Measurements from ENCODE around the gene S100A5. TPM values are rescaled to one million over a fixed set of nuclear protein-coding genes. Genes with fewer than 3 reads are reported as not detected.

Gene S100A5
- total and polyA plus RNA-seq, 2 of the 8 experiments (the other 6 are each of a cell fraction or from before 2014, with no cell fraction given) = not detected

DNA sequence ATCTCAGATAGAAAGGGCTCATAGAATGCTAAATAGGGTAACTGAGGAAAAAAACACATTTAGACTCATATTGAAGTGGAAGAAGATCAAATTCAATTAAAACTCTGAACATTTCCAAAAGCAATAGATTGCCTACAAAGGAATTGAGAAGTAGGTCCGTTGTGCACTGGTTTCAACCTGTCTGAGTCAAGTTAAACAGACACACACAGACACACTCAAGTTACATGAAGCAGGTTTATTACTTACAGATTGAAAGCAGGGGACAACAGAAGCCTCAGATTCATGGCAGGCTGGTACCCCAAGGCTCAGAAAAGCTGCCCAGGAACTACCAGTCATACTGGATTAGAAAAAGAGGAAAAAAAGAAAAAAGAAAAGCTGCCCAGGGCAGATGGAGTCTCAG lies 45.6 kb upstream of the S100A5 start:
- Histone ChIP-seq H3K4ac (replicated peaks; ENCODE audit: insufficient read length, low read depth, low read length) (no peak overlapping the region), H2AFZ (ENCODE audit: low read length) (0 out of 2 replicates have a peak overlapping the region, but pooled peaks have one; percentile 42), H4K91ac (replicated peaks; ENCODE audit: insufficient read length, low read length) (no peak overlapping the region), H2BK12ac (ENCODE audit: low read depth, low read length) (no peak overlapping the region), H4K5ac (ENCODE audit: insufficient read length, low read depth, low read length) (no peak overlapping the region), H3K27ac (ENCODE audit: low read depth, low read length) (no peak overlapping the region), H2BK15ac (ENCODE audit: low read length) (no peak overlapping the region), H3K4me2 (ENCODE audit: insufficient read depth in 1 of 2, low read depth in 2 of 2, low read length in 2 of 2) (no peak overlapping the region), H3K4me1 (replicated peaks in 1 of 4; ENCODE audit: control insufficient read depth in 3 of 4, insufficient read depth in 4 of 4, low read length in 3 of 4) (no peaks in the 10 kb centered on the region), H3K36me3 (ENCODE audit: control insufficient read depth in 2 of 4, insufficient read depth in 4 of 4, low read length in 3 of 4) (no peaks in the 10 kb centered on the region), H3K9ac (replicated peaks in 1 of 4; ENCODE audit: extremely low read depth in 1 of 4, low read depth in 3 of 4, low read length in 3 of 4) (no peak overlapping the region), H3K23me2 (ENCODE audit: low read depth, low read length) (no peaks in the 10 kb centered on the region), H3K9me3 (ENCODE audit: insufficient read depth in 2 of 2, low read depth in 1 of 2, low read length in 1 of 2) (peaks cover 0 to 2% of the 10 kb centered on the region in 2 experiments; a peak in 1 of 4 replicates), H3K27me3 (replicated peaks in 1 of 4; ENCODE audit: control insufficient read depth in 3 of 4, extremely low read depth in 1 of 4, insufficient read depth in 3 of 4, low read length in 3 of 4) (no peaks in the 10 kb centered on the region), H3K56ac (replicated peaks; ENCODE audit: insufficient read length, low read depth, low read length) (no peak overlapping the region), H4K20me1 (replicated peaks in 1 of 2; ENCODE audit: control insufficient read depth in 1 of 2, insufficient read depth in 2 of 2, low read length in 2 of 2) (no peaks in the 10 kb centered on the region), H3K79me1 (ENCODE audit: low read depth, low read length) (no peaks in the 10 kb centered on the region), H2BK120ac (replicated peaks; ENCODE audit: low read depth, low read length) (no peak overlapping the region), H3K23ac (ENCODE audit: insufficient read length) (no peak overlapping the region), H3K4me3 (ENCODE audit: extremely low read depth in 1 of 4, insufficient read depth in 2 of 4, low read depth in 3 of 4, low read length in 4 of 4) (no peak overlapping the region), H3K79me2 (ENCODE audit: control insufficient read depth in 1 of 2, insufficient read depth in 2 of 2, low read length in 2 of 2) (no peaks in the 10 kb centered on the region), H4K8ac (ENCODE audit: extremely low read depth, insufficient read depth, low read length) (no peak overlapping the region), H3K18ac (ENCODE audit: extremely low read depth, low read length) (no peak overlapping the region), H2AK5ac (ENCODE audit: low read depth, low read length) (no peak overlapping the region), H2BK5ac (ENCODE audit: low read depth, low read length) (no peak overlapping the region), H3K14ac (ENCODE audit: insufficient read length) (no peak overlapping the region), H2BK20ac (ENCODE audit: low read length) (no peak overlapping the region)
- TF ChIP-seq, protein P1, sequence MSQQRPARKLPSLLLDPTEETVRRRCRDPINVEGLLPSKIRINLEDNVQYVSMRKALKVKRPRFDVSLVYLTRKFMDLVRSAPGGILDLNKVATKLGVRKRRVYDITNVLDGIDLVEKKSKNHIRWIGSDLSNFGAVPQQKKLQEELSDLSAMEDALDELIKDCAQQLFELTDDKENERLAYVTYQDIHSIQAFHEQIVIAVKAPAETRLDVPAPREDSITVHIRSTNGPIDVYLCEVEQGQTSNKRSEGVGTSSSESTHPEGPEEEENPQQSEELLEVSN (IDR thresholded peaks at IDR 0.05) = no peak
- TF ChIP-seq HDAC6 (IDR thresholded peaks at IDR 0.05; ENCODE audit: low read depth, low read length) = no peak
- TF ChIP-seq SAP30 (IDR thresholded peaks at IDR 0.05; ENCODE audit: insufficient read depth, insufficient replicate concordance, low read length) = no peak
- TF ChIP-seq TAF7 (optimal IDR thresholded peaks at IDR 0.05; ENCODE audit: borderline replicate concordance, low read depth, low read length) = no peak
- no peak for TF ChIP-seq SP4 (IDR thresholded peaks at IDR 0.05; ENCODE audit: low read length)
- no peak for TF ChIP-seq CHD1 (IDR thresholded peaks at IDR 0.05; ENCODE audit: low read depth, low read length)
- TF ChIP-seq, protein P2, sequence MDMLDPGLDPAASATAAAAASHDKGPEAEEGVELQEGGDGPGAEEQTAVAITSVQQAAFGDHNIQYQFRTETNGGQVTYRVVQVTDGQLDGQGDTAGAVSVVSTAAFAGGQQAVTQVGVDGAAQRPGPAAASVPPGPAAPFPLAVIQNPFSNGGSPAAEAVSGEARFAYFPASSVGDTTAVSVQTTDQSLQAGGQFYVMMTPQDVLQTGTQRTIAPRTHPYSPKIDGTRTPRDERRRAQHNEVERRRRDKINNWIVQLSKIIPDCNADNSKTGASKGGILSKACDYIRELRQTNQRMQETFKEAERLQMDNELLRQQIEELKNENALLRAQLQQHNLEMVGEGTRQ (IDR thresholded peaks at IDR 0.05; ENCODE audit: low read length) = no peak
- TF ChIP-seq TCF12 (IDR thresholded peaks at IDR 0.05; ENCODE audit: low read depth, low read length) = no peak
- no peak for TF ChIP-seq POLR2AphosphoS5 (IDR thresholded peaks at IDR 0.05; ENCODE audit: low read depth, low read length)
- TF ChIP-seq CTBP2 (IDR thresholded peaks at IDR 0.05; ENCODE audit: borderline replicate concordance, insufficient read depth, insufficient read length, low read length) = no peak
- TF ChIP-seq EZH2 (IDR thresholded peaks at IDR 0.05; ENCODE audit: low read depth, low read length, severe bottlenecking) = no peak
- TF ChIP-seq FOSL1 (IDR thresholded peaks at IDR 0.05; ENCODE audit: insufficient read depth, low read depth, low read length) = no peak
- CTCF ChIA-PET (ENCODE audit: partially characterized antibody) = interaction anchor here (0.5 to 2.0 kb wide), 5 partner anchors 14 to 78 kb away, joined by 3 to 7 read pairs (median 5); partner anchors contain the start of gene S100A13
- WGBS, 2 experiments (ENCODE audit: extremely low coverage in 1 of 2, insufficient coverage in 1 of 2, insufficient read length in 1 of 2, insufficient replicate concordance in 2 of 2, low coverage in 1 of 2, low lambda C conversion rate in 2 of 2, missing lambda C conversion rate in 1 of 2) = 73% methylated on average over 1 of the region's 1 CpG; no CpG with 5 or more reads in 1 of the 2 experiments
- POLR2A ChIA-PET (ENCODE audit: partially characterized antibody) = interaction anchor here (0.8 to 2.7 kb wide), 2 partner anchors 41 to 48 kb away, joined by 5 to 10 read pairs; partner anchors contain the start of genes CHTOP and S100A13
- FAIRE-seq (no peak), DNase-seq (ENCODE audit: low read depth in 1 of 2, low spot score in 2 of 2) (no peak)

Data from H1 (cell line).